NB4 (cell line): ENCODE data around the gene SELENOI.

Experiments
- MYC ChIP-seq: IDR thresholded peaks from 2 replicates; pipeline ENCODE4 v1.6.1; 2011; ENCODE audit warnings: low read depth, low read length
- POLR2A ChIP-seq: IDR thresholded peaks from 2 replicates; pipeline ENCODE4 v1.6.1; 2011; ENCODE audit warnings: mild to moderate bottlenecking; ENCODE audit not compliant: insufficient read length; ENCODE audit errors: extremely low read depth
- TF ChIP-seq, protein P1 (sequence below): IDR thresholded peaks from one replicate; pipeline ENCODE4 v1.5.1; 2012; ENCODE audit warnings: low read depth, low read length
- TF ChIP-seq, protein P2 (sequence below): IDR thresholded peaks from 2 replicates; pipeline ENCODE4 v1.6.1; 2011; ENCODE audit warnings: low read depth, low read length

DNA sequence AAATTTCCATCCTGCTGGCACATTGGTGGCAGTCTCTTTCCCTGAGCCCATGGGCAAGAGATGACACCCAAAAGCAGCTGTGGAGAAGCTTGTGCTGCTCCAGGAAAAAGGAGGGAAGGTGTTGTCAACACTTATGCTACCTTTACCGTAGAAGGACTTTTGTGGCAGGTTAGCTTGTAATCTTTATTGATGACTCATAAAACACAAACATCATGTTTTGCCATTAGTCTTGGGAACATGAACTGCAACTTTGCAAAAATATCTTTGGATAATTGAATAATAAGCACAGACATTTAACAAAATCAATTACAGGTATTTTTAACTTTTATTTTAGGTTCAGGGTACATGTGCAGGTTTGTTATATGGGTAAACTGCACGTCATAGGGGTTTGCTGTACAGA is 89.2 kb downstream of the SELENOI start:
- TF ChIP-seq, protein P1, sequence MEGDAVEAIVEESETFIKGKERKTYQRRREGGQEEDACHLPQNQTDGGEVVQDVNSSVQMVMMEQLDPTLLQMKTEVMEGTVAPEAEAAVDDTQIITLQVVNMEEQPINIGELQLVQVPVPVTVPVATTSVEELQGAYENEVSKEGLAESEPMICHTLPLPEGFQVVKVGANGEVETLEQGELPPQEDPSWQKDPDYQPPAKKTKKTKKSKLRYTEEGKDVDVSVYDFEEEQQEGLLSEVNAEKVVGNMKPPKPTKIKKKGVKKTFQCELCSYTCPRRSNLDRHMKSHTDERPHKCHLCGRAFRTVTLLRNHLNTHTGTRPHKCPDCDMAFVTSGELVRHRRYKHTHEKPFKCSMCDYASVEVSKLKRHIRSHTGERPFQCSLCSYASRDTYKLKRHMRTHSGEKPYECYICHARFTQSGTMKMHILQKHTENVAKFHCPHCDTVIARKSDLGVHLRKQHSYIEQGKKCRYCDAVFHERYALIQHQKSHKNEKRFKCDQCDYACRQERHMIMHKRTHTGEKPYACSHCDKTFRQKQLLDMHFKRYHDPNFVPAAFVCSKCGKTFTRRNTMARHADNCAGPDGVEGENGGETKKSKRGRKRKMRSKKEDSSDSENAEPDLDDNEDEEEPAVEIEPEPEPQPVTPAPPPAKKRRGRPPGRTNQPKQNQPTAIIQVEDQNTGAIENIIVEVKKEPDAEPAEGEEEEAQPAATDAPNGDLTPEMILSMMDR: no peak
- TF ChIP-seq POLR2A (no peak), MYC (no peak)
- TF ChIP-seq, protein P2, sequence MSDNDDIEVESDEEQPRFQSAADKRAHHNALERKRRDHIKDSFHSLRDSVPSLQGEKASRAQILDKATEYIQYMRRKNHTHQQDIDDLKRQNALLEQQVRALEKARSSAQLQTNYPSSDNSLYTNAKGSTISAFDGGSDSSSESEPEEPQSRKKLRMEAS: no peak
